Hepatocyte (in vitro differentiated cells): Measurements from ENCODE around the gene SLC47A1.

Source experiments
- CTCF ChIP-seq: fragments of 200-600 bp; sonication (generic); IDR thresholded peaks from 2 replicates; pipeline ENCODE4 v1.5.1; 2016; ENCODE audit warnings: antibody characterized with exemption, mild to moderate bottlenecking; ENCODE audit not compliant: poor library complexity
- EZH2 ChIP-seq: fragments of 200-600 bp; sonication (generic); IDR thresholded peaks from 2 replicates; pipeline ENCODE4 v1.6.1; 2016; ENCODE audit warnings: antibody characterized with exemption, mild to moderate bottlenecking, borderline replicate concordance

- TF ChIP-seq EZH2 (no peak), CTCF (no peak)
These were observed 4.7 kb downstream of the SLC47A1 start for GRCh38 chr17:19538095-19539039.
